Skeletal muscle tissue (tissue), 4 donors: ENCODE measurements around the gene COL21A1. TPM values are rescaled to one million over a fixed set of nuclear protein-coding genes. Genes with fewer than 3 reads are reported as not detected.

Experiments
- H3K27ac ChIP-seq: one replicate; pipeline ENCODE4 v1.7.0; 2013; ENCODE audit warnings: mild to moderate bottlenecking, low read depth, low read length, inconsistent platforms
- H3K27me3 ChIP-seq, 3 donors: one replicate each; pipeline ENCODE4 v1.7.0; 2013; ENCODE audit warnings: low read length in 3 of 3; ENCODE audit not compliant: control insufficient read depth in 3 of 3, insufficient read depth in 3 of 3
- H3K36me3 ChIP-seq, 3 donors: one replicate each; pipeline ENCODE4 v1.7.0; 2013; ENCODE audit warnings: low read length in 3 of 3; ENCODE audit not compliant: control insufficient read depth in 3 of 3, insufficient read depth in 3 of 3
- H3K4me1 ChIP-seq, 3 donors: one replicate each; pipeline ENCODE4 v1.7.0; 2013; ENCODE audit warnings: low read length in 3 of 3, mild to moderate bottlenecking in 3 of 3; ENCODE audit not compliant: control insufficient read depth in 3 of 3, insufficient read depth in 3 of 3
- H3K4me3 ChIP-seq, 3 donors: one replicate each; pipeline ENCODE4 v1.7.0; 2013; ENCODE audit warnings: low read length in 3 of 3
- H3K9ac ChIP-seq, 3 donors: one replicate each; pipeline ENCODE4 v1.7.0; 2013; ENCODE audit warnings: low read length in 3 of 3, mild to moderate bottlenecking in 3 of 3, moderate library complexity in 2 of 3, low read depth in 1 of 3
- H3K9me3 ChIP-seq, 3 donors: one replicate each; pipeline ENCODE4 v1.7.0; 2013; ENCODE audit warnings: low read length in 3 of 3; ENCODE audit not compliant: control insufficient read depth in 3 of 3
- total RNA-seq: library from RNA; depleted of rRNA; stranded (reverse); fragments of >200 nt; gene quantifications from one replicate; pipeline ENCODE4 v1.2.3, GENCODE V29; 2014
- donor health status: Osteomylitis.

Gene COL21A1
- total RNA-seq, 1 donor from 2014 or later, result 91.3 TPM

- H3K9ac ChIP-seq, result no peak overlapping the region
- H3K4me3 ChIP-seq, result no peak overlapping the region
- H3K4me1 ChIP-seq, result no peaks in the 10 kb centered on the region
- no peaks in the 10 kb centered on the region for H3K27me3 ChIP-seq
- H3K36me3 ChIP-seq, result no peaks in the 10 kb centered on the region
- no peaks in the 10 kb centered on the region for H3K9me3 ChIP-seq
- no peak overlapping the region for H3K27ac ChIP-seq
Observed at GRCh38 chr6:56144538-56145324, 102.6 kb downstream of the COL21A1 start.

GRCh38 chr6:56143796-56144195 is 103.6 kb downstream of the COL21A1 start:
- H3K27me3 ChIP-seq, result no peaks in the 10 kb centered on the region
- no peaks in the 10 kb centered on the region for H3K36me3 ChIP-seq
- no peak overlapping the region for H3K27ac ChIP-seq
- no peak overlapping the region for H3K4me3 ChIP-seq
- no peaks in the 10 kb centered on the region for H3K9me3 ChIP-seq
- H3K9ac ChIP-seq, result no peak overlapping the region
- no peaks in the 10 kb centered on the region for H3K4me1 ChIP-seq

GRCh38 chr6:56140090-56140489 is 107.3 kb downstream of the COL21A1 start:
- no peaks in the 10 kb centered on the region for H3K4me1 ChIP-seq
- H3K36me3 ChIP-seq, result no peaks in the 10 kb centered on the region
- no peaks in the 10 kb centered on the region for H3K9me3 ChIP-seq
- no peak overlapping the region for H3K27ac ChIP-seq
- H3K4me3 ChIP-seq, result no peak overlapping the region
- no peak overlapping the region for H3K9ac ChIP-seq
- H3K27me3 ChIP-seq, result no peaks in the 10 kb centered on the region

- Histone ChIP-seq H3K9me3 (no peaks in the 10 kb centered on the region), H3K36me3 (peaks cover 0 to 2% (median 0%) of the 10 kb centered on the region in 3 donors), H3K4me1 (no peaks in the 10 kb centered on the region), H3K27me3 (no peaks in the 10 kb centered on the region), H3K27ac (no peak overlapping the region), H3K9ac (no peak overlapping the region), H3K4me3 (no peak overlapping the region)
Observed at GRCh38 chr6:56115715-56116114, 131.7 kb downstream of the COL21A1 start.

- Histone ChIP-seq H3K27ac (no peak overlapping the region), H3K4me3 (no peak overlapping the region)
Observed at GRCh38 chr6:56109149-56109548, 138.2 kb downstream of the COL21A1 start.

GRCh38 chr6:56106231-56106630 is 141.1 kb downstream of the COL21A1 start:
- Histone ChIP-seq H3K4me1 (no peaks in the 10 kb centered on the region), H3K27ac (no peak overlapping the region), H3K36me3 (no peaks in the 10 kb centered on the region), H3K27me3 (no peaks in the 10 kb centered on the region), H3K9me3 (no peaks in the 10 kb centered on the region), H3K4me3 (no peak overlapping the region), H3K9ac (no peak overlapping the region)

More at GRCh38 chr6:56109149-56109548, 138.2 kb downstream of the COL21A1 start:
- H3K9ac ChIP-seq, result no peak overlapping the region
- H3K27me3 ChIP-seq, result no peaks in the 10 kb centered on the region
- peaks cover 0 to 2% (median 0%) of the 10 kb centered on the region in 3 donors for H3K36me3 ChIP-seq
- H3K9me3 ChIP-seq, result no peaks in the 10 kb centered on the region
- no peaks in the 10 kb centered on the region for H3K4me1 ChIP-seq

- no peaks in the 10 kb centered on the region for H3K9me3 ChIP-seq
- no peaks in the 10 kb centered on the region for H3K36me3 ChIP-seq
- H3K27ac ChIP-seq, result no peak overlapping the region
- no peaks in the 10 kb centered on the region for H3K27me3 ChIP-seq
- H3K4me1 ChIP-seq, result no peaks in the 10 kb centered on the region
- H3K4me3 ChIP-seq, result no peak overlapping the region
- no peak overlapping the region for H3K9ac ChIP-seq
Observed at GRCh38 chr6:56104591-56104990, 142.8 kb downstream of the COL21A1 start.

GRCh38 chr6:56102216-56102615 is 145.2 kb downstream of the COL21A1 start:
- Histone ChIP-seq H3K9ac (no peak overlapping the region), H3K9me3 (no peaks in the 10 kb centered on the region), H3K36me3 (no peaks in the 10 kb centered on the region), H3K27ac (no peak overlapping the region), H3K4me3 (no peak overlapping the region), H3K4me1 (no peaks in the 10 kb centered on the region), H3K27me3 (no peaks in the 10 kb centered on the region)

- Histone ChIP-seq H3K36me3 (no peaks in the 10 kb centered on the region), H3K9ac (no peak overlapping the region)
Observed at GRCh38 chr6:56101141-56101553, 146.2 kb downstream of the COL21A1 start.

GRCh38 chr6:56096946-56097621 is 150.3 kb downstream of the COL21A1 start:
- H3K27me3 ChIP-seq, result no peaks in the 10 kb centered on the region
- H3K27ac ChIP-seq, result no peak overlapping the region
- H3K9ac ChIP-seq, result no peak overlapping the region
- H3K4me3 ChIP-seq, result no peak overlapping the region
- H3K36me3 ChIP-seq, result no peaks in the 10 kb centered on the region
- H3K4me1 ChIP-seq, result no peaks in the 10 kb centered on the region
- H3K9me3 ChIP-seq, result no peaks in the 10 kb centered on the region

More at GRCh38 chr6:56101141-56101553, 146.2 kb downstream of the COL21A1 start:
- H3K4me1 ChIP-seq, result no peaks in the 10 kb centered on the region
- H3K9me3 ChIP-seq, result no peaks in the 10 kb centered on the region
- no peak overlapping the region for H3K4me3 ChIP-seq
- H3K27me3 ChIP-seq, result no peaks in the 10 kb centered on the region
- H3K27ac ChIP-seq, result no peak overlapping the region
